Astrocyte of the spinal cord (primary cell): ENCODE measurements around the gene FAM221A.

Source experiments
- DNase-seq: peaks from one replicate; pipeline ENCODE4 v3.0.0; 2011; ENCODE audit warnings: low read depth, low spot score
- H3K4me3 ChIP-seq: 2 replicates; pipeline ENCODE4 v1.5.1; 2011; ENCODE audit warnings: low read depth, mild to moderate bottlenecking, low read length, moderate library complexity
- in situ Hi-C: cut with HindIII; loops from 2 replicates; pipeline ENCODE4 v1.10.0; 2017; ENCODE audit warnings: low sequenced_read_pairs
- TF ChIP-seq, protein P1 (sequence below): IDR thresholded peaks from 2 replicates; pipeline ENCODE4 v1.5.1; 2012; ENCODE audit warnings: low read depth, mild to moderate bottlenecking, low read length, inconsistent platforms

FAM221A gene

DNA sequence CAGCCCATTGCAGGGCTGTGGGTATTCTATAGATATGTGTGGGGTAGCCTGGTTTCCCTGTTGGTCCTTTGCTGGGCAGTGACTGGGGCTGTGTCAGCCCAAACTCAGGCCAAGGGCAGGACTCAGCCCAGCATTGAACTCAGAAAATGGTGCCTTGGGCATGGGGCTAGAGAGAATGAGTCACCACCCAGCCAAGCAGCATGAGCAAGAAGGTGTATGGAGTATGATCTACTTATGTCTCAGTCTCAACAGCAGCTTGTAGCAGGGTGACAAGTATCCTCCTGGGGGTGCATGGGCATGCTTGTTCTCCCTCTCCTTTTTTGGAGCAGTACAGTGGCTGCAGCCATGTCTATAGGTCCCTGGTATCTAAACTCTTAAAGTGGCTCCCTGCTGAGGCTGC lies 62.1 kb downstream of the FAM221A start:
- H3K4me3 ChIP-seq: no peak overlapping the region
- no peak for DNase-seq
- TF ChIP-seq, protein P1, sequence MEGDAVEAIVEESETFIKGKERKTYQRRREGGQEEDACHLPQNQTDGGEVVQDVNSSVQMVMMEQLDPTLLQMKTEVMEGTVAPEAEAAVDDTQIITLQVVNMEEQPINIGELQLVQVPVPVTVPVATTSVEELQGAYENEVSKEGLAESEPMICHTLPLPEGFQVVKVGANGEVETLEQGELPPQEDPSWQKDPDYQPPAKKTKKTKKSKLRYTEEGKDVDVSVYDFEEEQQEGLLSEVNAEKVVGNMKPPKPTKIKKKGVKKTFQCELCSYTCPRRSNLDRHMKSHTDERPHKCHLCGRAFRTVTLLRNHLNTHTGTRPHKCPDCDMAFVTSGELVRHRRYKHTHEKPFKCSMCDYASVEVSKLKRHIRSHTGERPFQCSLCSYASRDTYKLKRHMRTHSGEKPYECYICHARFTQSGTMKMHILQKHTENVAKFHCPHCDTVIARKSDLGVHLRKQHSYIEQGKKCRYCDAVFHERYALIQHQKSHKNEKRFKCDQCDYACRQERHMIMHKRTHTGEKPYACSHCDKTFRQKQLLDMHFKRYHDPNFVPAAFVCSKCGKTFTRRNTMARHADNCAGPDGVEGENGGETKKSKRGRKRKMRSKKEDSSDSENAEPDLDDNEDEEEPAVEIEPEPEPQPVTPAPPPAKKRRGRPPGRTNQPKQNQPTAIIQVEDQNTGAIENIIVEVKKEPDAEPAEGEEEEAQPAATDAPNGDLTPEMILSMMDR: no peak
- in situ Hi-C loops: no loop called here

DNA sequence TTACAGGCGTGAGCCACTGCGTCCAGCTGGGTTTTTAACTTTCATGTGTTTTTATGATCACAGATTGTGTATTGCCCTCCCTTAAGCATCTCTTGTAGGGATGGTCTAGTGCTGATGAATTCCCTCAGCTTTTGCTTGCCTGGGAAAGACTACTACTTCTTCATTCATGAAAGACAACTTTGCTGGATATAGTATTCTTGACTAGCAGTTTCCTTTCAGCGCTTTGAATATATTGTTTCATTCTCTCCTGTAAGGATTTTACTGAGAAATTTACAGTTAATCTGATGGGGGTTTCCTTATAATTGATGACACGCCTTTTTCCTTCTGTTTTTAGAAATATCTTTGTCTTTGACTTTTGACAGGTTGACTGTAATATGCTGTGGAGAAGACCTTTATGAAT lies 63.2 kb downstream of the FAM221A start:
- DNase-seq: no peak
- no peak overlapping the region for H3K4me3 ChIP-seq
- TF ChIP-seq, protein P1: no peak
- in situ Hi-C loops: no loop called here

DNA sequence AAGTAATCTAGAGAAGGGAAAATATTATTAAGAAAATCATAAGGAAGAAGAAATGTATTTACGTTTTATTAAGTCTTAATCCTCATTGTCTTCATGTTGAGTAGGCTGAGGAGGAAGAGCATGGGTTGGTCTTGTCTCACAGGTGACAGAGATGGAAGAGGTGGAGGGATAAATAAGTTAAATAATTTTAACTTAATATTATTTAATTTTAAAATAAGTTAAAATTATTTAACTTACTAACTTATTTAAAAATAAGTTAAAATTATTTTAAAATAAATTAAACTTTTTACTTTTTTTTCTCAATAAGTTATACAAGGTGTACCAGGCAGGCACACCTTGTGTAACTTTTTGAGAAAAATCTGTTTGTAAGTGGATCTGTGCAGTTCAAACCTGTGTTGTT lies 66.6 kb downstream of the FAM221A start:
- no peak overlapping the region for H3K4me3 ChIP-seq
- no peak for DNase-seq
- TF ChIP-seq, protein P1: no peak
- in situ Hi-C loops: no loop called here

DNA sequence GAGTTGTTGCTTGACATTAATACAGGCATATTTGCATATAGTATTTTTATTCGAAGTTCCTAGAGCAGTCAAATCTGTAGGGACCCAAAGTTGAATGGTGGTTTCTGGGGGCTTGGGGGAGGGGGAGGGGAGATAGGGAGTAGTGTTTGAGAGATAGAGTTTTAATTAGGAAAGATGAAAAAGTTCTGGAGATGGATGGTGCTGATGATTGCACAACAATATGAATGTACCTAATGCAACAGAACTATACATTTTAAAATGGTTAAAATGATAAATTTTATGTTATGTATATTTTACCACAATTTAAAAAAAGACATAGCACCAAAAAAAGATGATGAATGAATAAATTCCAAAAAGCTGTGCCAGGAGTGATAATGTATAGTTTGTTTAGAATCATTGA lies 71.9 kb downstream of the FAM221A start:
- no peak for DNase-seq
- H3K4me3 ChIP-seq: no peak overlapping the region
- TF ChIP-seq, protein P1: no peak
- in situ Hi-C loops: no loop called here
